K562 (cell line): ENCODE data around the gene KIF12. TPM values are rescaled to one million over a fixed set of nuclear protein-coding genes. Genes with fewer than 3 reads are reported as not detected.

Experiments used
- BRF1 ChIP-seq: IDR thresholded peaks from 3 replicates; pipeline ENCODE4 v1.6.1; 2011; ENCODE audit warnings: borderline replicate concordance, mild to moderate bottlenecking; ENCODE audit not compliant: insufficient read length; ENCODE audit errors: extremely low read depth
- ETV5 ChIP-seq: sonication (generic); formaldehyde crosslinking; IDR thresholded peaks from 2 replicates; pipeline ENCODE4 v1.4.0; 2020; ENCODE audit warnings: low read depth, mild to moderate bottlenecking, missing genetic modification reagents
- FOXM1 ChIP-seq, 2 experiments: fragments of 450-650 bp in 1 of 2; sonication (generic) in 1 of 2; formaldehyde crosslinking in 1 of 2; IDR thresholded peaks; 2 replicates each; pipeline versions ENCODE4 v1.6.1 to v1.9.0; 2017 to 2022; ENCODE audit warnings: low read depth in 2 of 2, mild to moderate bottlenecking in 2 of 2, missing genetic modification reagents in 1 of 2, moderate library complexity in 1 of 2
- NBN ChIP-seq: fragments of 450-650 bp; IDR thresholded peaks from 2 replicates; pipeline ENCODE4 v1.6.1; 2016; ENCODE audit warnings: low read depth, mild to moderate bottlenecking
- SREBF1 ChIP-seq: fragments of 150-350 bp; IDR thresholded peaks from 2 replicates; pipeline ENCODE4 v1.6.1; 2014; ENCODE audit warnings: antibody characterized with exemption, low read depth, low read length, borderline replicate concordance
- ZBED1 ChIP-seq: IDR thresholded peaks from 2 replicates; pipeline ENCODE4 v1.6.1; 2014
- ZNF444 ChIP-seq: fragments of 250-450 bp; sonication (Bioruptor Pico); IDR thresholded peaks from 2 replicates; pipeline ENCODE4 v1.4.0; 2020; ENCODE audit warnings: mild to moderate bottlenecking, moderate library complexity
- polyA plus RNA-seq, 8 experiments: library from polyadenylated mRNA; depleted of rRNA in 4 of 8; stranded (reverse) in 5 of 8; unstranded in 3 of 8; fragments of >200 nt; fragmentation: Nextera tagmentation in 2 of 8; fragmentation: Illumina TruSeq in 1 of 8; extraction: Ambion mirVana in 2 of 8; extraction: Trizol in 1 of 8; gene quantifications; 2 replicates each; pipeline versions ENCODE4 v1.2.1 to v1.2.3, GENCODE V29; 2011 to 2014; ENCODE audit warnings: inconsistent platforms in 1 of 8, missing spikeins in 1 of 8
- total RNA-seq, 7 experiments: library from RNA; depleted of rRNA in 6 of 7; stranded (reverse); fragments of >200 nt in 6 of 7; fragmentation: Illumina TruSeq in 2 of 7; extraction: Trizol in 2 of 7; gene quantifications; 2 replicates each; pipeline versions ENCODE4 v1.2.1 to v1.2.3, GENCODE V29; 2011 to 2021; ENCODE audit warnings: low replicate concordance in 1 of 7
- TF ChIP-seq, protein P1 (sequence below): fragments of 450-650 bp; IDR thresholded peaks from 2 replicates; pipeline ENCODE4 v1.6.1; 2016; ENCODE audit warnings: low read depth
- TF ChIP-seq, protein P2 (sequence below): fragments of 450-650 bp; IDR thresholded peaks from 2 replicates; pipeline ENCODE4 v1.6.1; 2016
- TF ChIP-seq, protein P3 (sequence below): conservative IDR thresholded peaks from 2 replicates; pipeline ENCODE4 v1.6.1; 2011; ENCODE audit warnings: low read depth, mild to moderate bottlenecking, low read length; ENCODE audit not compliant: control insufficient read depth

The KIF12 gene
- total and polyA plus RNA-seq, 9 of the 15 experiments (the other 6 are each of a cell fraction or from before 2014, with no cell fraction given) = not detected

DNA sequence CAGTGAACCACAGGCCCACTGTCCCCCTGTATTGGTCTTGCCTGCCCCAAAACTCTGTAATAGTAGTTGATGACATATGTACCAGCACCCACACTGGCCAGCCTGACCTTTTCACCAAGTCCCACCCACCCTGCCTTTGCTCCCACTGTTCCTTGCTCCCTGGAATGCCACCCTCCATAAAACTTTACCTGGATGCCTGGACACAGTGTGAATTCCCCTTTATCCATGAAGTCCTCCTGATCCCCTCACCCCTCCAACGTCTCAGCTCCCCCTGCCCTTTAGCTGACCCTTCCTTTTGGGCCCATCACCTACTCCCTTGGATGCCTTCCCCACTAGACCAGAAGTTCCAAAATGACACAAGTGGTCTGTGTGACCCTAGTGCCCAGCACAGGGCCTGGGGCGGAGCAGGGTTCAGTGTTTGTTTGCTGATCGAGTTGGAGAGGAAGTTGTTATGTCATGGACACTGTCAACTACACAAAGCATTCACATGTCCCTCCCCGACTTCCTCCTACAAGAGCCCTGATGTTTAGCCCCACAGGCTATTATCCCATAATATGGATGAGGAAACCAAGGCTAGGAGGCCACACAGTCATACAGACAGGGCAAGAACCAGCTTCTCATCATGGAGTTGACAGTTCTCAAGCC, 37.1 kb downstream of the KIF12 start (continued):
- TF ChIP-seq, protein P1, sequence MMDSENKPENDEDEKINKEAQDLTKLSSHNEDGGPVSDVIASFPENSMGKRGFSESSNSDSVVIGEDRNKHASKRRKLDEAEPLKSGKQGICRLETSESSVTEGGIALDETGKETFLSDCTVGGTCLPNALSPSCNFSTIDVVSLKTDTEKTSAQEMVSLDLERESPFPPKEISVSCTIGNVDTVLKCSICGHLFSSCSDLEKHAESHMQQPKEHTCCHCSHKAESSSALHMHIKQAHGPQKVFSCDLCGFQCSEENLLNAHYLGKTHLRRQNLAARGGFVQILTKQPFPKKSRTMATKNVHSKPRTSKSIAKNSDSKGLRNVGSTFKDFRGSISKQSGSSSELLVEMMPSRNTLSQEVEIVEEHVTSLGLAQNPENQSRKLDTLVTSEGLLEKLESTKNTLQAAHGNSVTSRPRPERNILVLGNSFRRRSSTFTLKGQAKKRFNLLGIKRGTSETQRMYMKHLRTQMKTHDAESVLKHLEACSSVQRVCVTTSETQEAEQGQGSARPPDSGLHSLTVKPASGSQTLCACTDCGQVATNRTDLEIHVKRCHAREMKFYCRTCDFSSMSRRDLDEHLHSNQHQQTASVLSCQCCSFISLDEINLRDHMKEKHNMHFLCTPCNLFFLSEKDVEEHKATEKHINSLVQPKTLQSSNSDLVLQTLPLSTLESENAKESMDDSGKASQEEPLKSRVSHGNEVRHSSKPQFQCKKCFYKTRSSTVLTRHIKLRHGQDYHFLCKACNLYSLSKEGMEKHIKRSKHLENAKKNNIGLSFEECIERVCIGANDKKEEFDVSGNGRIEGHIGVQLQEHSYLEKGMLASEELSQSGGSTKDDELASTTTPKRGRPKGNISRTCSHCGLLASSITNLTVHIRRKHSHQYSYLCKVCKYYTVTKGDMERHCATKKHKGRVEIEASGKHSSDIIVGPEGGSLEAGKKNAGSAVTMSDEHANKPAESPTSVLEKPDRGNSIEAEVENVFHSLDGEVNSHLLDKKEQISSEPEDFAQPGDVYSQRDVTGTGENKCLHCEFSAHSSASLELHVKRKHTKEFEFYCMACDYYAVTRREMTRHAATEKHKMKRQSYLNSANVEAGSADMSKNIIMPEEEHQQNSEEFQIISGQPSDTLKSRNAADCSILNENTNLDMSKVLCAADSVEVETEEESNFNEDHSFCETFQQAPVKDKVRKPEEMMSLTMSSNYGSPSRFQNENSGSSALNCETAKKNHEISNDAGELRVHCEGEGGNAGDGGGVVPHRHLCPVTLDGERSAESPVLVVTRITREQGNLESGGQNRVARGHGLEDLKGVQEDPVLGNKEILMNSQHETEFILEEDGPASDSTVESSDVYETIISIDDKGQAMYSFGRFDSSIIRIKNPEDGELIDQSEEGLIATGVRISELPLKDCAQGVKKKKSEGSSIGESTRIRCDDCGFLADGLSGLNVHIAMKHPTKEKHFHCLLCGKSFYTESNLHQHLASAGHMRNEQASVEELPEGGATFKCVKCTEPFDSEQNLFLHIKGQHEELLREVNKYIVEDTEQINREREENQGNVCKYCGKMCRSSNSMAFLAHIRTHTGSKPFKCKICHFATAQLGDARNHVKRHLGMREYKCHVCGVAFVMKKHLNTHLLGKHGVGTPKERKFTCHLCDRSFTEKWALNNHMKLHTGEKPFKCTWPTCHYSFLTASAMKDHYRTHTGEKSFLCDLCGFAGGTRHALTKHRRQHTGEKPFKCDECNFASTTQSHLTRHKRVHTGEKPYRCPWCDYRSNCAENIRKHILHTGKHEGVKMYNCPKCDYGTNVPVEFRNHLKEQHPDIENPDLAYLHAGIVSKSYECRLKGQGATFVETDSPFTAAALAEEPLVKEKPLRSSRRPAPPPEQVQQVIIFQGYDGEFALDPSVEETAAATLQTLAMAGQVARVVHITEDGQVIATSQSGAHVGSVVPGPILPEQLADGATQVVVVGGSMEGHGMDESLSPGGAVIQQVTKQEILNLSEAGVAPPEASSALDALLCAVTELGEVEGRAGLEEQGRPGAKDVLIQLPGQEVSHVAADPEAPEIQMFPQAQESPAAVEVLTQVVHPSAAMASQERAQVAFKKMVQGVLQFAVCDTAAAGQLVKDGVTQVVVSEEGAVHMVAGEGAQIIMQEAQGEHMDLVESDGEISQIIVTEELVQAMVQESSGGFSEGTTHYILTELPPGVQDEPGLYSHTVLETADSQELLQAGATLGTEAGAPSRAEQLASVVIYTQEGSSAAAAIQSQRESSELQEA = no peak
- TF ChIP-seq SREBF1 (no peak), ETV5 (no peak), BRF1 (no peak), ZBED1 (no peak), ZNF444 (CRISPR knock-in tag) (no peak), NBN (no peak), FOXM1 (IDR thresholded peaks at IDR 0.05; ENCODE audit: low read depth) (no peak), FOXM1 (CRISPR knock-in tag; IDR thresholded peaks at IDR 0.05; ENCODE audit: low read depth) (no peak)
- TF ChIP-seq, protein P2, sequence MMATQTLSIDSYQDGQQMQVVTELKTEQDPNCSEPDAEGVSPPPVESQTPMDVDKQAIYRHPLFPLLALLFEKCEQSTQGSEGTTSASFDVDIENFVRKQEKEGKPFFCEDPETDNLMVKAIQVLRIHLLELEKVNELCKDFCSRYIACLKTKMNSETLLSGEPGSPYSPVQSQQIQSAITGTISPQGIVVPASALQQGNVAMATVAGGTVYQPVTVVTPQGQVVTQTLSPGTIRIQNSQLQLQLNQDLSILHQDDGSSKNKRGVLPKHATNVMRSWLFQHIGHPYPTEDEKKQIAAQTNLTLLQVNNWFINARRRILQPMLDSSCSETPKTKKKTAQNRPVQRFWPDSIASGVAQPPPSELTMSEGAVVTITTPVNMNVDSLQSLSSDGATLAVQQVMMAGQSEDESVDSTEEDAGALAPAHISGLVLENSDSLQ = no peak
- TF ChIP-seq, protein P3, sequence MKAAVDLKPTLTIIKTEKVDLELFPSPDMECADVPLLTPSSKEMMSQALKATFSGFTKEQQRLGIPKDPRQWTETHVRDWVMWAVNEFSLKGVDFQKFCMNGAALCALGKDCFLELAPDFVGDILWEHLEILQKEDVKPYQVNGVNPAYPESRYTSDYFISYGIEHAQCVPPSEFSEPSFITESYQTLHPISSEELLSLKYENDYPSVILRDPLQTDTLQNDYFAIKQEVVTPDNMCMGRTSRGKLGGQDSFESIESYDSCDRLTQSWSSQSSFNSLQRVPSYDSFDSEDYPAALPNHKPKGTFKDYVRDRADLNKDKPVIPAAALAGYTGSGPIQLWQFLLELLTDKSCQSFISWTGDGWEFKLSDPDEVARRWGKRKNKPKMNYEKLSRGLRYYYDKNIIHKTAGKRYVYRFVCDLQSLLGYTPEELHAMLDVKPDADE = no peak
